Coronary artery (tissue), 2 donors: ENCODE results near the gene UNKL.

ENCODE experiments used
- DNase-seq: peaks from one replicate; pipeline ENCODE4 v3.0.0-alpha.2; 2017; ENCODE audit warnings: low spot score
- H3K27ac ChIP-seq, 2 donors: fragments of 200-600 bp; sonication (generic); one replicate each; pipeline ENCODE4 v1.5.1; 2016 to 2019
- H3K4me3 ChIP-seq: fragments of 200-600 bp; sonication (generic); 2 replicates; pipeline ENCODE4 v1.5.1; 2016; ENCODE audit warnings: mild to moderate bottlenecking, moderate library complexity
- TF ChIP-seq, protein P1 (sequence below): fragments of 200-600 bp; sonication (generic); IDR thresholded peaks from one replicate; pipeline ENCODE4 v1.5.1; 2019; ENCODE audit warnings: antibody characterized with exemption

The UNKL gene

DNA sequence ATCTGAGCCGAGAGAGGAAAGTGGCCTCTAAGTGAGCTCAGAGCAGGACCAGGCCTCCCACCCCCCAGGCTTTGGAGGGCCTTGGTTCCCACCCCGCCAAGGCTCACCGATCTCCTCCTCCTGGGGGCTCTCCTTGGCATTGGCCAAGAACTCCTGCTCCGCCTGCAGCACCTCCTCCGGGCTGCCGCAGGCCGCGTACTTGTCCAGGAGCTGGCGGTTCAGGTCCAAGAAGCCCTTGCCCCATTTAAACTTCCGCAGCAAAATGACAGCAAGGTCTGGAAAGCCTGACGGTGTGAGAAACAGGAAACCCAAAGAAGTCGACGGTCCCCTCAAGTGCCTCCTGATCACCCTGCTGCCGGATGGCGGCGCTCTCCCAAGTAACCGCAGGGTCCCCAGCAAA is 64.6 kb downstream of the UNKL start:
- H3K4me3 ChIP-seq = no peak overlapping the region
- no peak overlapping the region for H3K27ac ChIP-seq
- no peak for DNase-seq
- TF ChIP-seq, protein P1, sequence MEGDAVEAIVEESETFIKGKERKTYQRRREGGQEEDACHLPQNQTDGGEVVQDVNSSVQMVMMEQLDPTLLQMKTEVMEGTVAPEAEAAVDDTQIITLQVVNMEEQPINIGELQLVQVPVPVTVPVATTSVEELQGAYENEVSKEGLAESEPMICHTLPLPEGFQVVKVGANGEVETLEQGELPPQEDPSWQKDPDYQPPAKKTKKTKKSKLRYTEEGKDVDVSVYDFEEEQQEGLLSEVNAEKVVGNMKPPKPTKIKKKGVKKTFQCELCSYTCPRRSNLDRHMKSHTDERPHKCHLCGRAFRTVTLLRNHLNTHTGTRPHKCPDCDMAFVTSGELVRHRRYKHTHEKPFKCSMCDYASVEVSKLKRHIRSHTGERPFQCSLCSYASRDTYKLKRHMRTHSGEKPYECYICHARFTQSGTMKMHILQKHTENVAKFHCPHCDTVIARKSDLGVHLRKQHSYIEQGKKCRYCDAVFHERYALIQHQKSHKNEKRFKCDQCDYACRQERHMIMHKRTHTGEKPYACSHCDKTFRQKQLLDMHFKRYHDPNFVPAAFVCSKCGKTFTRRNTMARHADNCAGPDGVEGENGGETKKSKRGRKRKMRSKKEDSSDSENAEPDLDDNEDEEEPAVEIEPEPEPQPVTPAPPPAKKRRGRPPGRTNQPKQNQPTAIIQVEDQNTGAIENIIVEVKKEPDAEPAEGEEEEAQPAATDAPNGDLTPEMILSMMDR = no peak

DNA sequence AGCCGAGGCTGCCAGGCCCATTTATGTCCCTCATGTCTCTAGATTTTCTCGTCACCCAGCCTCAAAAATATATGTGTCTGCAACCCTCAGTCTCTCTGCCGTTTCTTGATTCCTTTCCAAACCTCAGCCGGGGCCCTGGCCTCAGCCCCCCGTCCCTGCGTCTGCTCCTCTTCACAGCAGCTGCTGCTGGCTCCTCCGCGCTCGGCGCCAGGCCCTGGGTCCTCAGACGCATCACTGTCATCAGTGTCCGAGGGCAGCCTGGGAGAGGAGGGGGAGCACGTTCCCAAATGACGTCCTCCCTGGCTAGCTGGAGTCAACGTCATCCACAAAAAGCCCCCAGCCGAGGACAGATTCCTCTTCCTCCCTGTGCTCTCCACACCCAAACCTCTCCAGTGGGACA is 65.2 kb downstream of the UNKL start:
- TF ChIP-seq, protein P1 = no peak
- Histone ChIP-seq H3K4me3 (no peak overlapping the region), H3K27ac (no peak overlapping the region)
- no peak for DNase-seq

DNA sequence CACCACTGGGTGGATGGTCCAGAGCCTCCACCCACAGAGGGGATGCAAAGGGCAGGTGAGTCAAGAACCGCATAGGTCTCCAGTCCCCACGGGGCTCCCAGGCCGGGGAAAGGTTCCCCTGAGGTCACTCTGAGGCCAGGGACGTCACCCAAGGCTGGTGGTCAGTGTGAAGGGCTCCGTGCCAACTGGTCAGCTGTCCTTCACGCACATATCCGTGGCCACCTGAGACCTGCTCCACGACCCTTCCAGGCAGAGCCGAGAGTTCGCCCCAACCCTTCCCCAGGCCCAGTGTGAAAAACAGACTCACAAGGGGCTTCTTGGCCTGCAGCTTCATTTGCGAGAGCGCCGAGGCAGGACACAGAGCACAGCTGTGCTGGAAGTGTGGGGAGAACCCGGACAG is 65.6 kb downstream of the UNKL start:
- DNase-seq = no peak
- TF ChIP-seq, protein P1 = no peak
- Histone ChIP-seq H3K4me3 (no peak overlapping the region), H3K27ac (no peak overlapping the region)

DNA sequence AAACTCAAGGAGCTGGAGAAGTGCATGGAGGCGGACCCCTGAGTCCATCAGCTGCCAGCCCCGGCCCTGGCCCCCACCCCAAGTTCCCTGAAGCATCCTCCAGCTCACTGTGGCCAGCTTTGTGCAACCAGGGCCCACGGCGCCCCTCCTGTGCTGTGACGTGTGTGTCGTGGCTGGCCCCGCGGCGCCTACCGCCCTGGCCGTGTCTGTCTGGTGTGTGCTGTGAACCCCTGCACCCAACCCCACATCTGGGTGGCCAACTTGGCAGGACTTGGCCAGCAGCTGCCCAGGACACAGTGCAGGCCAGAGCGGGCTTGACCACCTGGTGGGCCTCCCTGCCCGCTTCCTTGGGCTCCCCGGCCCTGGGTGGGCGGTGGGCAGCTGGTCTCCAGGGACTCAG is 66.1 kb downstream of the UNKL start:
- Histone ChIP-seq H3K4me3 (no peak overlapping the region), H3K27ac (no peak overlapping the region)
- TF ChIP-seq, protein P1 = no peak
- no peak for DNase-seq

DNA sequence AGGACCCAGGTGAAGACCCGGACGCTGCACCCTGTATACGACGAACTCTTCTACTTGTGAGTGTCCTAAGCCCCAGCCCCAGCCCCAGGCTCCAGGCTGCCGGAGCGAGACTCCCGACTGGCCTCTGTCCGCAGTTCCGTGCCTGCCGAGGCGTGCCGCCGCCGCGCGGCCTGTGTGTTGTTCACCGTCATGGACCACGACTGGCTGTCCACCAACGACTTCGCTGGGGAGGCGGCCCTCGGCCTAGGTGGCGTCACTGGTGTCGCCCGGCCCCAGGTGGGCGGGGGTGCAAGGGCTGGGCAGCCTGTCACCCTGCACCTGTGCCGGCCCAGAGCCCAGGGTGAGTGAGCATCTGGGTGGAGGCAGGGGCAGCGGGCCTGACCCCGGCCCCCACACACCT is 66.5 kb downstream of the UNKL start:
- no peak for DNase-seq
- TF ChIP-seq, protein P1 = no peak
- Histone ChIP-seq H3K4me3 (no peak overlapping the region), H3K27ac (no peak overlapping the region)

DNA sequence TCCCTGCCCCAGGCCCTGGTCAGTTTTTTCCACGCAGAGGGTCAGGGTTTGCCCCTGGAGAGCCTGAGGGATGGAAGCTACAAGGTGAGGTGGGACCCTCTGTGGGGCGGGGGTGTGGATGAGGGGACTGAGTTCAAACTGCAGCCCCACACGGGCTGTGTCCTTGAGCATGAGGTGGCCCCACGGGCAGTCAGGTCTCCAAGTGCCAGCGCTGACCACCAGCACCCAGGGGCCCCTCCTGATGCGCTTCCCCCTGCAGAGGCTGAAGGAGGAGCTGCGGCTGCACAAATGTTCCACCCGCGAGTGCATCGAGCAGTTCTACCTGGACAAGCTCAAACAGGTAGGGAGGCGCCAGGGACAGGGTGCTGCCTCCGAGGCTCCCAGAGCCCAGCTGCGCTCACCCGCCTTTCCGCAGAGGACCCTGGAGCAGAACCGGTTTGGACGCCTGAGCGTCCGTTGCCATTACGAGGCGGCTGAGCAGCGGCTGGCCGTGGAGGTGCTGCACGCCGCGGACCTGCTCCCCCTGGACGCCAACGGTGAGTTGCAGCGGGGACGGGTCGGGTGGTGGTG is 67.1 kb downstream of the UNKL start:
- Histone ChIP-seq H3K4me3 (no peak overlapping the region), H3K27ac (no peak overlapping the region)
- TF ChIP-seq, protein P1 = no peak
- DNase-seq = no peak

DNA sequence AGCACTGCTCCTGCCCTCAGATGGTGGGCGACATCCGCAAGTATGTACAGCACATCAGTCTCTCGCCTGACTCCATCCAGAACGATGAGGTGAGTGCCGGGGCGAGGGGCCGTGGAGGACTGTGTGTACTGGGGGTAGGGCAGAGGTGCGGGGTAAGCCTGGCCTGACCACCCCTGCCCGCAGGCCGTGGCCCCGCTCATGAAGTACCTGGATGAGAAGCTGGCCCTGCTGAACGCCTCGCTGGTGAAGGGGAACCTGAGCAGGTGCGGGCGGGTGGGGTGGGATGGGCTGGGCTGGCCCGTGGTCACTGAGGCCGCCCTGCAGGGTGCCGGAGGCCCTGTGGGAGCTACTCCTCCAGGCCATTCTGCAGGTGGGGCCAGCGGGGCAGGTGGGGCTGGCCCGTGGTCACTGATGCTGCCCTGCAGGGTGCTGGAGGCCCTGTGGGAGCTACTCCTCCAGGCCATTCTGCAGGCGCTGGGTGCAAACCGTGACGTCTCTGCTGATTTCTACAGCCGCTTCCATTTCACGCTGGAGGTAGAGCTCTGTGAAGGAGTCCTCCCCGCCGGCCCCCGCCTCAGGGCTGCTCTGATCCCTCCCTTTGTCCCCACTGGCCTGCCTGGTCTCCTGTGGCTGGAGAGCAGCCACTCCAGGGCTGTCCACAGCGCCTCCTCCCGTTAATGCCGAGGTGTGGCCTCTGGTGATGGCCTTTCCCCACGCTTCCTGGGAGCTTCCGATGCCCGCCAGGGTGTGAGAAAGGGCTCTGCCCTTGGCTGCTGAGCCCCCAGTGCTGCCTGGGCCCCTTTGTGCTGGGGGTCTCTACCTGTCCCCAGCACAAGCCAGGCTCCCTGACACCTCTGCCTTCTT is 67.8 kb downstream of the UNKL start:
- Histone ChIP-seq H3K4me3 (no peak overlapping the region), H3K27ac (no peak overlapping the region)
- no peak for DNase-seq
- TF ChIP-seq, protein P1 = no peak
